PC-3 (cell line): ENCODE data around the gene FBN2. TPM values are rescaled to one million over a fixed set of nuclear protein-coding genes. Genes with fewer than 3 reads are reported as not detected.
"Not testable (repeated sequence)": the region's sequence is repeated elsewhere in the genome, so short reads cannot be mapped to it uniquely, and the experiment has no call there.

Experiments used
- ATAC-seq: fragments of 200-7000 bp; cut with Tn5 transposase; 2 replicates; pipeline ENCODE4 v1.9.1; 2020; ENCODE audit warnings: mild to moderate bottlenecking, moderate library complexity
- BruUV-seq: library from RNA; stranded (reverse); fragments of 400-500 nt; replicated peaks from 2 replicates; lab custom pipeline; 2021; lab: Mats Ljungman, UMichigan
- CTCF ChIA-PET: fragments of 300-600 bp; sonication (Branson Sonifier 250); formaldehyde crosslinking; loops from one replicate; lab custom pipeline; 2022; ENCODE audit warnings: antibody characterized with exemption; lab: Charles Lee
- POLR2A ChIA-PET: fragments of 300-600 bp; sonication (Branson Sonifier 250); formaldehyde crosslinking; loops from one replicate; lab custom pipeline; 2022; ENCODE audit warnings: antibody characterized with exemption; ENCODE audit not compliant: unreplicated experiment; lab: Charles Lee
- DNase-seq: peaks from one replicate; pipeline ENCODE4 v3.0.0-alpha.2; 2015
- H2AFZ ChIP-seq: fragments of 300-600 bp; sonication (generic); 2 replicates; pipeline ENCODE4 v1.6.0; 2016; ENCODE audit warnings: antibody characterized with exemption, low read length
- H3F3A ChIP-seq: fragments of 300-600 bp; sonication (generic); one replicate; pipeline ENCODE4 v1.6.0; 2017; ENCODE audit warnings: antibody characterized with exemption, low read length, control low read depth, mild to moderate bottlenecking; ENCODE audit not compliant: unreplicated experiment
- H3K27ac ChIP-seq: fragments of 300-600 bp; sonication (generic); 2 replicates; pipeline ENCODE4 v1.5.1; 2016; ENCODE audit warnings: mild to moderate bottlenecking, low read length
- H3K27me3 ChIP-seq: fragments of 300-600 bp; sonication (generic); 2 replicates; pipeline ENCODE4 v1.6.1; 2016; ENCODE audit warnings: low read length, mixed read lengths
- H3K36me3 ChIP-seq: fragments of 300-600 bp; sonication (generic); 2 replicates; pipeline ENCODE4 v1.6.1; 2016; ENCODE audit warnings: low read depth, mixed run types, low read length, mixed read lengths
- H3K4me1 ChIP-seq: fragments of 300-600 bp; sonication (generic); 2 replicates; pipeline ENCODE4 v1.5.1; 2016; ENCODE audit warnings: low read length; ENCODE audit not compliant: insufficient read depth
- H3K4me2 ChIP-seq: fragments of 300-600 bp; sonication (generic); 2 replicates; pipeline ENCODE4 v1.6.0; 2016; ENCODE audit warnings: low read length
- H3K4me3 ChIP-seq: fragments of 300-600 bp; sonication (generic); 2 replicates; pipeline ENCODE4 v1.5.1; 2016; ENCODE audit warnings: mild to moderate bottlenecking, low read length, mixed read lengths
- H3K79me2 ChIP-seq: fragments of 300-600 bp; sonication (generic); 2 replicates; pipeline ENCODE4 v1.6.1; 2017; ENCODE audit warnings: low read length, mixed read lengths
- H3K9ac ChIP-seq: fragments of 300-600 bp; sonication (generic); 2 replicates; pipeline ENCODE4 v1.6.0; 2016; ENCODE audit warnings: mild to moderate bottlenecking, low read length
- H3K9me2 ChIP-seq: fragments of 300-600 bp; sonication (generic); replicated peaks from 2 replicates; pipeline ENCODE4 v1.6.1; 2016; ENCODE audit warnings: mixed run types, low read length, mixed read lengths
- H3K9me3 ChIP-seq: fragments of 300-600 bp; sonication (generic); 2 replicates; pipeline ENCODE4 v1.6.1; 2016; ENCODE audit warnings: low read length, mixed read lengths
- H4K20me1 ChIP-seq: fragments of 300-600 bp; sonication (generic); 2 replicates; pipeline ENCODE4 v1.6.1; 2016; ENCODE audit warnings: low read length, mixed read lengths
- EZH2 ChIP-seq: fragments of 300-600 bp; sonication (generic); IDR thresholded peaks from one replicate; pipeline ENCODE4 v1.6.1; 2017; ENCODE audit warnings: antibody characterized with exemption, mild to moderate bottlenecking, low read length; ENCODE audit not compliant: unreplicated experiment
- EZH2phosphoT487 ChIP-seq: fragments of 300-600 bp; sonication (generic); IDR thresholded peaks from 2 replicates; pipeline ENCODE4 v1.6.1; 2018; ENCODE audit warnings: mild to moderate bottlenecking, antibody characterized with exemption, low read length, borderline replicate concordance
- intact Hi-C: fragments of 100-400 bp; cut with micrococcal nuclease; formaldehyde crosslinking; loops from 2 replicates; pipeline ENCODE4 v1.9.0; 2023
- total RNA-seq: library from RNA; depleted of rRNA; stranded (reverse); fragments of >200 nt; gene quantifications from 2 replicates; pipeline ENCODE4 v1.2.3, GENCODE V29; 2014
- TF ChIP-seq, protein P1 (sequence below): fragments of 300-600 bp; sonication (generic); conservative IDR thresholded peaks from 2 replicates; pipeline ENCODE4 v1.5.1; 2017; ENCODE audit warnings: antibody characterized with exemption, low read depth, mild to moderate bottlenecking, low read length

Gene FBN2
- total RNA-seq, 1 experiment from 2014 or later: 45.2 TPM

DNA sequence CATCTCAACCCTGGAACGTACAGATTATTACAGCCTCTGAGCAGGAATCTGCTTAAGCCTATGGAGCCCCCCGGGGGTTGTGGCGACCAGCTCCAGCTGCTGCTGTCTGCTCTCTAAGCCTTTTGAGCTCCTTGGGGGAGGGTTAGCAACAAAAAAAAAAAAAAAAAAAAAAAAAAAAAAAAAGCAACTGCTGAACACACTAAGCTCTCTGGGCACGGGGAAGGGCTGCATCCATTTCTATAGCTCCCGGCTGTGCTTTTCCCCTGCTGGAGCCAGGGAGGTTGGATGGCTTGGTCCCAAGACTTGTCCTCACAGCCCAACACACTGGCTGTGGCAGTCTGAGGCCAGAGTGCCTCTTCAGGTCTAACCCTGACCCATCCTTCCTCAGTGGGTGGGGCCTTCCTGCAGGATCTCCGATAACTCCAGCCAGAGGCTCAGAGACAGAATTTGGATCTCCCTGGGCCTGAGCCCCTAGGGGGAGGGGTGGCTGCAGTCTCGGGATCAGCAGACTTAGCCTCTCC, 82.1 kb downstream of the FBN2 start:
- Histone ChIP-seq H2AFZ (no peak overlapping the region), H3K9me2 (no peaks in the 10 kb centered on the region), H3K79me2 (no peaks in the 10 kb centered on the region), H3K9me3 (no peaks in the 10 kb centered on the region), H3K27me3 (no peaks in the 10 kb centered on the region), H3K9ac (no peak overlapping the region), H3K27ac (no peak overlapping the region), H3F3A (no peaks in the 10 kb centered on the region), H3K36me3 (no peaks in the 10 kb centered on the region), H3K4me1 (no peaks in the 10 kb centered on the region), H4K20me1 (no peaks in the 10 kb centered on the region), H3K4me2 (no peak overlapping the region), H3K4me3 (no peak overlapping the region)
- ATAC-seq (no peak), DNase-seq (no peak)
- ChIA-PET POLR2A (no interaction called here), CTCF (no interaction called here)
- no TSS peak for BruUV-seq
- TF ChIP-seq EZH2phosphoT487 (no peak), EZH2 (no peak)
- TF ChIP-seq, protein P1, sequence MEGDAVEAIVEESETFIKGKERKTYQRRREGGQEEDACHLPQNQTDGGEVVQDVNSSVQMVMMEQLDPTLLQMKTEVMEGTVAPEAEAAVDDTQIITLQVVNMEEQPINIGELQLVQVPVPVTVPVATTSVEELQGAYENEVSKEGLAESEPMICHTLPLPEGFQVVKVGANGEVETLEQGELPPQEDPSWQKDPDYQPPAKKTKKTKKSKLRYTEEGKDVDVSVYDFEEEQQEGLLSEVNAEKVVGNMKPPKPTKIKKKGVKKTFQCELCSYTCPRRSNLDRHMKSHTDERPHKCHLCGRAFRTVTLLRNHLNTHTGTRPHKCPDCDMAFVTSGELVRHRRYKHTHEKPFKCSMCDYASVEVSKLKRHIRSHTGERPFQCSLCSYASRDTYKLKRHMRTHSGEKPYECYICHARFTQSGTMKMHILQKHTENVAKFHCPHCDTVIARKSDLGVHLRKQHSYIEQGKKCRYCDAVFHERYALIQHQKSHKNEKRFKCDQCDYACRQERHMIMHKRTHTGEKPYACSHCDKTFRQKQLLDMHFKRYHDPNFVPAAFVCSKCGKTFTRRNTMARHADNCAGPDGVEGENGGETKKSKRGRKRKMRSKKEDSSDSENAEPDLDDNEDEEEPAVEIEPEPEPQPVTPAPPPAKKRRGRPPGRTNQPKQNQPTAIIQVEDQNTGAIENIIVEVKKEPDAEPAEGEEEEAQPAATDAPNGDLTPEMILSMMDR: no peak
- intact Hi-C loops: no loop called here

DNA sequence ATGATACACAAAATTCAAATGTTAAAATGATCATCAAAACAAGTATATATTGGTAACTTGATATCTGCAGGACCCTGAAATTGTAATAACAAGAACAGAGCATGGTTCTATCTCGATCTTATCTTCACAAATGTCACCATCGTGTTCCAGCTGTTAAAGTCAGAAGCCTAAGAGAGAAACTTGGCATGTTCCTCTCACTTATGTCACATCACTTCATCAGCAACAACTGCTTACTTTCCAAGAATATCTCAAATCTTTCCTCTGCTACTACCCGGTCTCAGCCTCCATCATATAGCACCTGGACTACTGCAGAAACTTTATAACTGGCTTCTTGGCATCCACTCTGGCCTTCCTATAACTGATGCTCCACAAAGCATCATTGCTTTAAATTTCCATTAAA, 84.9 kb downstream of the FBN2 start:
- no peaks in the 10 kb centered on the region for H3K79me2 ChIP-seq
- no peak overlapping the region for H2AFZ ChIP-seq
- ChIA-PET POLR2A (no interaction called here), CTCF (no interaction called here)
- H3K9me3 ChIP-seq: no peaks in the 10 kb centered on the region
- no peaks in the 10 kb centered on the region for H3K27me3 ChIP-seq
- no peaks in the 10 kb centered on the region for H4K20me1 ChIP-seq
- TF ChIP-seq, protein P1: no peak
- no peak for TF ChIP-seq EZH2phosphoT487
- TF ChIP-seq EZH2: no peak
- H3K27ac ChIP-seq: no peak overlapping the region
- H3K4me3 ChIP-seq: no peak overlapping the region
- ATAC-seq (no peak), DNase-seq (no peak)
- H3F3A ChIP-seq: no peaks in the 10 kb centered on the region
- H3K4me1 ChIP-seq: no peaks in the 10 kb centered on the region
- BruUV-seq: no TSS peak
- intact Hi-C loops: no loop called here
- no peaks in the 10 kb centered on the region for H3K36me3 ChIP-seq
- no peak overlapping the region for H3K9ac ChIP-seq
- no peak overlapping the region for H3K4me2 ChIP-seq
- H3K9me2 ChIP-seq: no peaks in the 10 kb centered on the region

DNA sequence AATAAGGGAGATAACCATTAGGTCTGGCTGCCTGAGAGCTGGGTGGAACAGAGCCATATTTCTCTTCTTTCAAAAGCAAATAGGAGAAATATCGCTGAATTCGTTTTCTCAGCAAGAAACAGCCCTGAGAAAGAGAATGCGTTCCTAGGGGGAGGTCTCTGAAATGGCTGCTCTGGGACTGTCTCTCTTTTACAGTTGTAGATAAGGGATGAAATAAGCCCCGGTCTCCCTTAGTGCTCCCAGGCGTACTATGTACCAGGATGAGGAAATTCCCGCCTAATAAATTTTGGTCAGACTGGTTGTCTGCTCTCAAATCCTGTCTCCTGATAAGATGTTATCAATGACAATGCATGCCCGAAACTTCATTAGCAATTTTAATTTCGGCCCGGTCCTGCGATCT, 90.8 kb downstream of the FBN2 start:
- H3K36me3 ChIP-seq, H4K20me1 ChIP-seq, CTCF ChIA-PET, POLR2A ChIA-PET, H3K9ac ChIP-seq, H3K9me3 ChIP-seq, ATAC-seq, H3K4me2 ChIP-seq, H3K9me2 ChIP-seq, DNase-seq, H3K4me1 ChIP-seq, intact Hi-C loops, H3K79me2 ChIP-seq, H3F3A ChIP-seq, BruUV-seq, H3K27me3 ChIP-seq, H3K4me3 ChIP-seq, H2AFZ ChIP-seq, H3K27ac ChIP-seq: not testable (repeated sequence)
